ENCODE data around the gene ELOVL6. TPM values are rescaled to one million over a fixed set of nuclear protein-coding genes. Genes with fewer than 3 reads are reported as not detected.
A peak's percentile ranks its signal among the peaks of the same experiment; 100 is the strongest.

ELOVL6 gene
- total and polyA plus RNA-seq, 2 of the 4 experiments (the other 2 are of a cell fraction) = 17.9 to 19.0 TPM

- peak overlapping the region; percentile 6; the same call in 1 of the 2 replicates for H3K27ac ChIP-seq (ENCODE audit: insufficient read depth, low read length)
- H3K79me1 ChIP-seq (ENCODE audit: low read depth in 1 of 2, low read length in 2 of 2) = peaks cover 3 to 19% of the 10 kb centered on the region in 2 experiments; a peak in 3 of 4 replicates
- H3K9ac ChIP-seq (ENCODE audit: low read depth, low read length) = no peak overlapping the region
- H2AK5ac ChIP-seq (ENCODE audit: low read depth, low read length) = peak overlapping the region; percentile 74
- H3K14ac ChIP-seq (replicated peaks; ENCODE audit: low read depth, low read length) = peak overlapping the region; percentile 91
- no peaks in the 10 kb centered on the region for H4K20me1 ChIP-seq (ENCODE audit: insufficient read depth, low read length)
- H3K4ac ChIP-seq (ENCODE audit: low read depth, low read length) = peak overlapping the region; percentile 89
- POLR2A ChIA-PET (ENCODE audit: unreplicated experiment) = no interaction called here
- CTCF ChIA-PET = interaction anchor here (0.6 to 1.3 kb wide), 2 partner anchors 13 to 18 kb away, joined by 4 read pairs; no protein-coding TSS in a partner anchor
- H2BK20ac ChIP-seq (ENCODE audit: low read depth, low read length) = peak overlapping the region; percentile 68
- peaks cover 15% of the 10 kb centered on the region for H3K4me1 ChIP-seq (ENCODE audit: control insufficient read depth, insufficient read depth, low read length)
- DNase-seq (peak; percentile 83), ATAC-seq (ENCODE audit: low read depth) (peak; percentile 71)
- peak; percentile 96 for TF ChIP-seq MXI1 (IDR thresholded peaks at IDR 0.05; ENCODE audit: borderline replicate concordance, low read depth, low read length)
- TF ChIP-seq NFE2L2 (IDR thresholded peaks at IDR 0.05; ENCODE audit: low read depth, low read length) = no peak
- TF ChIP-seq, protein P1, sequence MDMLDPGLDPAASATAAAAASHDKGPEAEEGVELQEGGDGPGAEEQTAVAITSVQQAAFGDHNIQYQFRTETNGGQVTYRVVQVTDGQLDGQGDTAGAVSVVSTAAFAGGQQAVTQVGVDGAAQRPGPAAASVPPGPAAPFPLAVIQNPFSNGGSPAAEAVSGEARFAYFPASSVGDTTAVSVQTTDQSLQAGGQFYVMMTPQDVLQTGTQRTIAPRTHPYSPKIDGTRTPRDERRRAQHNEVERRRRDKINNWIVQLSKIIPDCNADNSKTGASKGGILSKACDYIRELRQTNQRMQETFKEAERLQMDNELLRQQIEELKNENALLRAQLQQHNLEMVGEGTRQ (IDR thresholded peaks at IDR 0.05; ENCODE audit: low read depth, low read length) = peak; percentile 15; the same call in 1 of the 2 replicates
- TF ChIP-seq RFX5 (IDR thresholded peaks at IDR 0.05; ENCODE audit: low read depth, low read length) = no peak
- TF ChIP-seq POLR2A (IDR thresholded peaks at IDR 0.05; ENCODE audit: low read depth, low read length) = peak; percentile 47; the same call in 1 of the 2 replicates
- H2BK5ac ChIP-seq (ENCODE audit: low read depth, low read length, poor library complexity, severe bottlenecking) = peak overlapping the region; percentile 98
- H3K23ac ChIP-seq (ENCODE audit: low read depth, low read length) = peak overlapping the region; percentile 71
- peak overlapping the region; percentile 43; the same call in 1 of the 2 replicates for H3K56ac ChIP-seq (ENCODE audit: extremely low read depth, insufficient read depth, low read length)
- no TSS peak for BruUV-seq (replicated peaks)
- H3K4me3 ChIP-seq (ENCODE audit: insufficient read depth, low read depth, low read length) = no peak overlapping the region
- no peaks in the 10 kb centered on the region for H3K36me3 ChIP-seq (ENCODE audit: control insufficient read depth, insufficient read depth, low read length)
- peak overlapping the region; percentile 52; the same call in 1 of the 2 replicates for H4K5ac ChIP-seq (ENCODE audit: low read depth, low read length)
- peak overlapping the region; percentile 81; the same call in 1 of the 2 replicates for H3K18ac ChIP-seq (ENCODE audit: low read depth, low read length)
- peak overlapping the region; percentile 82 for H2BK15ac ChIP-seq (ENCODE audit: low read depth, low read length)
- intact Hi-C loops (cut with micrococcal nuclease) = no loop called here
- H2BK120ac ChIP-seq (ENCODE audit: low read depth, low read length) = peak overlapping the region; percentile 96
- peak overlapping the region; percentile 91 for H4K91ac ChIP-seq (ENCODE audit: insufficient read depth, low read depth, low read length)
- dilution Hi-C loops (cut with HindIII; ENCODE audit: low sequenced_read_pairs, unreplicated experiment) = no loop called here
- in situ Hi-C loops (cut with MboI; ENCODE audit: low sequenced_read_pairs) = no loop called here
- WGBS, 2 experiments (ENCODE audit: extremely low coverage in 2 of 2, insufficient read length in 1 of 2) = 87% methylated on average over 3 of the region's 5 CpGs; no CpG with 5 or more reads in 1 of the 2 experiments
- peak overlapping the region; percentile 71 to 88 for H4K8ac ChIP-seq (ENCODE audit: low read depth in 2 of 2, low read length in 2 of 2)
- H3K9me1 ChIP-seq (ENCODE audit: insufficient read depth, low read length) = peaks cover 12% of the 10 kb centered on the region
- peak overlapping the region; percentile 96 for H2AK9ac ChIP-seq (replicated peaks; ENCODE audit: low read depth, low read length, poor library complexity)
- peak overlapping the region; percentile 21; the same call in 1 of the 2 replicates for H3K4me2 ChIP-seq (ENCODE audit: low read depth, low read length)
- H2AFZ ChIP-seq (replicated peaks; ENCODE audit: low read length, poor library complexity) = peak overlapping the region; percentile 81
- H3K9me3 ChIP-seq (ENCODE audit: control insufficient read depth, insufficient read depth, low read length) = no peaks in the 10 kb centered on the region
- H3K27me3 ChIP-seq (ENCODE audit: control insufficient read depth, insufficient read depth, low read length) = no peaks in the 10 kb centered on the region
These were observed 32.8 kb downstream of the ELOVL6 start for GRCh38 chr4:110165382-110166286.
